Non-pigmented ciliary epithelial cell (primary cell): ENCODE results near the gene F13B.
A peak's percentile ranks its signal among the peaks of the same experiment; 100 is the strongest.
"Not testable (repeated sequence)": the region's sequence is repeated elsewhere in the genome, so short reads cannot be mapped to it uniquely, and the experiment has no call there.

Experiments
- DNase-seq: peaks from one replicate; pipeline ENCODE4 v3.0.0-alpha.2; 2010; ENCODE audit warnings: low read depth

Gene F13B

DNA sequence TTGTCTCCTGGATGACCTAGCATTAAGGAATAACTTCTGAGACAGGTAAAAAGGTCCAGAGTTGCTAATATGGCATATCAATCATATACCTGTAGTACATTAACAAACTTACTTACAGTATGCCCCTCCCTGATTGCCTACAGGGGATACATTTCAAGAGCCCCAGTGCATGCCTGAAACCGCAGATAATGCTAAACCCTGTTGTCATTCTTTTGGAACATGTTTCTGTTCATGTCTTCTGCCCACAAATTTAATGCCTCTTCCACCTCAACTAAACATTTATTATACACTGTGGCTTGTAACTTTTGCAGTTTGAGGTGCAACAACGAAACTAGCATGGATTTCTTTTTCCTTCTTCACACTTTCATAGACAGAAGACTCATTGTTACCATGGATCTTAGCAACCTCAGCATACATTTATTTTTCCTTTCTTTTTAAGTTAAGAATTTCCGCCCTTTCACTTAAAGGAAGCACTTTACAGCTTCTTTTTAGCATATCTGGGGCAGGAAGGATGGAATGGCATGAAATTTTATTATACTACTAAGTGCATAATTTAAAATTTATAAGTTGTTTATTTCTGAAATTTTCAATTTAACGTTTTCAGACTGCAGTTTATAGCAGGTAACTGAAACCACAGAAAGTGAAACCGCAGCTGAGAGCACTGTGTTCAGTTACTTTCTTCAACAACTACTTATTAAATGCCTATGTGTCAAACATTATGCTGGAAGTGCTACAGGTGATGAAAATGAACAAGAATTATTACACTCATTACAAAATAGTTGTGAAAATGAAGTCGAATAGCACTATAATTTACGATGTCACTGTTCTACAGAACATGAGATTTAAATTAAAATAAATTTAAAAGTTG, 25.3 kb downstream of the F13B start:
- DNase-seq: no peak

GRCh38 chr1:197036861-197037260, 30.2 kb downstream of the F13B start:
- DNase-seq: no peak

DNA sequence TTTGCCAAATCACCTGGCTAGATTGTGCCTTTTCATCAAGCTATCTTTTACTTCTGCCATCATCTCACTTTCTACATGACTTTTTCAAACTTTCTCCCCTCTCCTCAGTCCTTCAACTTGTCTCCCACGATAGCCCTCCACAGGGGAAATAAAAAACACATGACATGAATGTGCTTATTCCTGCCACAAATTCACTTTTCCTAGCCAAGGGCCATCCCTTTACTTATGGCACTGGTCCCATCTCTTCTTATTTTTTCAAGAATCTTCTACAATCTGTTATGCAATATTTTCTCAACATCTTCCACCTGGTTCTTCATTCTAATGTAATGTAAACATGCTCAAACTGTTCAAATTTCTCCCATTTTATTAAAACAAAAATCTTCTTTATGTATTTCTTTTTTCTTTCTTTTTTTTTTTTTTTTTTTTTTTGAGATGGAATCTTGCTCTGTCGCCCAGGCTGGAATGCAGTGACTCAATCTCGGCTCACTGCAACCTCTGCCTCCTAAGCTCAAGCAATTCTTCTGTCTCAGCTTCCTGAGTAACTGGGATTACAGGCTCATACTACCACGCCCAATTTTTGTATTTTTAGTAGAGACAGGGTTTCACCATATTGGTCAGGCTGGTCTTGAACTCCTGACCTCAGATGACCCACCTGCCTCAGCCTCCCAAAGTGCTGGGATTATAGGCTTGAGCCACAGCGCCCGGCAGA, 32.3 kb downstream of the F13B start:
- DNase-seq: peak; percentile 42

DNA sequence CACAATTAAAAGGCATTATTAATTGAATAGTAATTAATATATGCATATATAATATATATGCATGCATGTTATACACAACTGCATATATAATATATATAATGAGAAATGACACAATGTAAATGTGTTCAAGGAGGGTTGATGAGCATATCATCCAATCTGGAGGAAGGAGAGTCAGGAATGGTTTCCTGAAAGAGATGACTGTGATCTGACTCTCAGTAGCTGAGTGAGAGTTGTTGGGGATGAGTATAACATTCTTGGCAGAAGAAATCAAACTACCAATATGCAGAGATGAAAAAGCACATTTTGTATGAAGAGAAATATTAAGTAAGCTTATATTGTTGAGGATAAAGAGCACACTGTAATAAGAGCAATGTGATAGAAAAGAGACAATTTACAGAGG, 37.3 kb downstream of the F13B start:
- DNase-seq: no peak

DNA sequence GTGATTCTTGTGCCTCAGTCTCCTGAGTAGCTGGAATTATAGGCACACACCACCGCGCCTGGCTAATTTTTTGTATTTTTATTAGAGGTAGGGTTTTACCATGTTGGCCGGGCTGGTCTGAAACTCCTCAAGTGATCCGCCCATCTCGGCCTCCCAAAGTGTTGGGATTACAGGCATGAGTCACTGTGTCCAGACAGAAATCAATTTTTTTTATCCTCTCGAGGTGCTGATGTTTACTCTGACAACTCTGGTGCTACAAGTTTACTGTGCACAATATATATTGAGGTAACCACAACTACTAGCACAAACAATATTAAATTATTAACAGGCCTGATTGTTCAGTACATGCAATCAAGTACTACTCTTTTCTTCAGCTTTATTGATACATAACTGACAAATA, 39.7 kb downstream of the F13B start:
- DNase-seq: no peak

GRCh38 chr1:197024460-197024859, 42.6 kb downstream of the F13B start:
- no peak for DNase-seq

DNA sequence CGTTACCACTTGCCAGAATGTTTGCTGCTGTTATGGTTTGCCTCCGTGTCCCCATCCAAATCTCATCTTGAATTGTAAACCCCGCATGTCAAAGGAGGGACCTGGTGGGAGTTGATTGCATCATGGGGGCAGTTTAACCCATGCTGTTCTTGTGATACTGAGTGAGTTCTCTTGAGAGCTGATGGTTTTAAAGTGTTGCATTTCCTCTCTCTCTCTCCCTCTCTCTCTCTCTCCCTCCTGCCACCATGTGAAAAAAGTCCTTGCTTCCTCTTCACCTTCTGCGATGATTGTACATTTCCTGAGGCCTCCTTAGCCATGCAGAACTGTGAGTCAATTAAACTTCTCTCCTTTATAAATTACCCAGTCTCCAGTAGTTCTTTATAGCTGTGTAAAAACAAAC, 45.3 kb downstream of the F13B start:
- DNase-seq: no peak

- no peak for DNase-seq
These were observed 49.4 kb downstream of the F13B start for GRCh38 chr1:197017558-197018146.

GRCh38 chr1:197016751-197017150, 50.3 kb downstream of the F13B start:
- no peak for DNase-seq

- DNase-seq: no peak
These were observed 53.8 kb downstream of the F13B start for GRCh38 chr1:197013234-197013633.

DNA sequence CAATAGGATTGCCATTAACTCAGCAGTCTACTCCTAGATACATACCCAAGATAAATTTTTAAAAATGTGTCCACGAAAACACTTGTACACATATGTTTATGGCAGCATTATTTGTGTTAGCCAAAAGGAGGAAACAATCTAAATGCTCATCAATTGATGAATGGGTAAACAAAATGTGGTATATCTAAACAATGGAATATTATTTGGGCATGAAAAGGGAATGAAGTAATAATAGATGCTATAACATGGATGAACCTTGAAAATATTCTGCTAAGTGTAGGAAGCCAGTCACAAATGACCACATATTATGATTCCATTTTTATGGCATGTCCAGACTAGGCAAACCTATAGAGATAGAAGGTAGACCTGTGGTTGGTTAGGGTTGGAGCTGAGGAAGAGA, 55.4 kb downstream of the F13B start:
- no peak for DNase-seq

DNA sequence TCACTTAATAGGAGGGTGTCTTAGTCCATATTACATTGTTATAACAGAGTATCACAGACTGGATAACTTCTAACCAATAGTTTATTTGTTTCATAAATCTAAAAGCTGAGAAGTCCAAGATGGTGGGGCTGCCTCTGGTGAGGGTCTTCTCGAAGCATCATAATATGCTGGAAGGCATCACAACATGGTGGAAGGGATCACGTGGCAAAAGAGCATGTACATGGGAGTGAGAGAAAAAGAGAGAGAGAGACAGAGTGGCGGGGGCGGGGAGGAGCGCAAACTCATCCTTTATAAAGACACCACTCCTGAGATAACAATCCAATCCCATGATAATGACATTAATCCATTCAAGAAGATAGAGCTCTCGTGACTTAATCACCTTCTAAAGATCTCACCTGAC, 58.2 kb downstream of the F13B start:
- DNase-seq: no peak

DNA sequence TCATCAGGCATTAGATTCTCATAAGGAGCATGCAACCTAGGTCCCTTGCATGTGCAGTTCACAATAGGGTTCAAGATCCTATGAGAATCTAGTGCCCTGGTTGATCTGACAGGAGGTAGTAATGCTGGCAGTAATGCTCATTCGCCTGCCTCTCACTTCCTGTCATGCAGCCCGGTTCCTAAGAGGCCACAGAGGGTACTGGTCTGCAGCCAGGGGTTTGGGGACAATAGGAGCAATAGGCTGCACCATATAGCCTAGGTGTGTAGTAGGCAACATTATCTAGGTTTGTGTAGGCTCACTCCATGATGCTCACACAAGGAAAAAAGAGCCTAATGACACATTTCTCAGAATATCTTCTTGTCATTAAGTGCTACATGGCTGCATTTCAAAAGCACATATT, 63.9 kb downstream of the F13B start:
- DNase-seq: no peak

DNA sequence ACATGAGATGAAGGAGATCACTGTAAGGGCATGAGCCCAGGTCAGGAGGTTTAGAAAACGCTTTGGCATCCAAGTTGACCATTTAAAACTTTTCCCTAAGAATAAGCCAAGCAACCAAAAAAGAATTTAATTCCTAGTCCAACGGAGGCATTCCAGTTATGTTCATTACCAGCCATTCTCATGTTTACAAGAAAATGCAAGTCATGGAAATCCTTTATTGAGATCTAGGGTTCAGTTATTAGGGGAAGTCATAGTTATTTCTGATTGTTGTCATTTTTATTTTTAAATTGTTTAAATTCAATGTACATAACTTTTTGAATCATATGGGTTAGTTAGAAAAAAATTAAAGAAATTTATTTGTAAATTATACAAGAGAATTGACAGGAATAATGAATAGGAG, 65.2 kb downstream of the F13B start:
- no peak for DNase-seq

DNA sequence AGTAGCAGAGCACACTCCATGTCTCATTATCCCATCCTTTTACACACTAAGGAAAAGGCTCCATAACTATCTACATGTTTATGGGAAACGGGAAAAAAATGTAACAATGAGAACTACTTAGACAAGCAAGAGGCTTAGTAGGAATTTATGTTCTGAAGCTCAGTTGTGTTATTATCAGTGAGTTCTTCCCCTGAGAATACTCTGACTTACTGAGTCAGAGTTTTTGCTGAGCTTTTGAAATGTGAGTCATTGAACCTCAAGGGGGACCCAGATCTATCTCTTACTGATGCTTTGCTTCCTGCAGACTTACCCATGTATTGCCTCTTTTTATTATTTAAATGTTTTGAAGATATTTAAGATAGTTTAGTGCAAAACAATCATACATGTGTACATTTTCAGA, 69.6 kb downstream of the F13B start:
- peak; percentile 30 for DNase-seq

DNA sequence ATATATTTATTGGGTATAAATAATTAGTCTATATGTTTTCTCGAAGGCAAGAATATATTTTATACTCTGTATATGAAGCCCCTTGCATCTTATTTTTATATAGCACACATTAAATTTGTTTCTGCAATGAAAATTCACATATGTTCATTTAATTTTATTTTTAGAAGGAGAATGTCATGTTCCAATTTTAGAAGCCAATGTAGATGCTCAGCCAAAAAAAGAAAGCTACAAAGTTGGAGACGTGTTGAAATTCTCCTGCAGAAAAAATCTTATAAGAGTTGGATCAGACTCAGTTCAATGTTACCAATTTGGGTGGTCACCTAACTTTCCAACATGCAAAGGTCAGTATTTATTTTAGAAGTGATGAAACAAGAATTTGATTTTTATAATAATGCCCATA, 73.1 kb downstream of the F13B start:
- no peak for DNase-seq

GRCh38 chr1:196991919-196992651, 75.0 kb downstream of the F13B start:
- not testable (repeated sequence) for DNase-seq
